K562 (cell line): ENCODE data around the gene MATN1. TPM values are rescaled to one million over a fixed set of nuclear protein-coding genes. Genes with fewer than 3 reads are reported as not detected.

Experiments used
- ATAC-seq: fragments of 200-7000 bp; cut with Tn5 transposase; 3 replicates; pipeline ENCODE4 v1.9.1; 2020; ENCODE audit warnings: moderate library complexity
- BruUV-seq: library from RNA; stranded (reverse); fragments of 400-500 nt; replicated peaks from 2 replicates; lab custom pipeline; 2021; lab: Mats Ljungman, UMichigan
- CTCF ChIA-PET: fragments of 300-600 bp; formaldehyde crosslinking; extraction: SDS; loops from one replicate; lab custom pipeline; 2021; ENCODE audit warnings: low intra/inter-chr PET ratio; lab: Yijun Ruan, JAX
- POLR2A ChIA-PET: fragments of 300-600, 350-650 bp; sonication (Branson Sonifier 250); formaldehyde crosslinking; extraction: SDS; loops from one replicate; lab custom pipeline; 2021; ENCODE audit warnings: antibody characterized with exemption, inconsistent platforms; lab: Yijun Ruan, JAX
- DNase-seq, 4 experiments: peaks; one replicate each; pipeline versions ENCODE4 v3.0.0 to v3.0.0-alpha.2; 2011 to 2018; ENCODE audit warnings: low spot score in 3 of 4, mixed read lengths in 3 of 4; ENCODE audit errors: extremely low read depth in 1 of 4
- FAIRE-seq: peaks from 2 replicates; lab custom pipeline; 2011; peaks lifted over from hg19 to GRCh38; lab: Jason Lieb, UNC
- H2AFZ ChIP-seq: 2 replicates; pipeline ENCODE4 v1.6.0; 2011; ENCODE audit warnings: low read depth, low read length, control low read depth, inconsistent platforms
- H3K27ac ChIP-seq: fragments of 200-600 bp; 3 replicates; pipeline ENCODE4 v1.8.0; 2011; ENCODE audit warnings: low read depth, mild to moderate bottlenecking, control low read depth, inconsistent platforms, low read length, moderate library complexity, mixed read lengths; ENCODE audit errors: extremely low read depth
- H3K27me3 ChIP-seq, 2 experiments: fragments of 300-600 bp in 1 of 2; 2 replicates in 1 of 2; 3 replicates in 1 of 2; pipeline versions ENCODE4 v1.6.0 to v1.8.0; 2011; ENCODE audit warnings: inconsistent platforms in 2 of 2, low read length in 2 of 2, mild to moderate bottlenecking in 1 of 2, mixed read lengths in 1 of 2, moderate library complexity in 1 of 2; ENCODE audit not compliant: control insufficient read depth in 2 of 2, insufficient read depth in 2 of 2
- H3K36me3 ChIP-seq: fragments of 300-600 bp; 3 replicates; pipeline ENCODE4 v1.8.0; 2011; ENCODE audit warnings: mild to moderate bottlenecking, low read length, inconsistent platforms; ENCODE audit not compliant: control insufficient read depth, insufficient read depth
- H3K4me1 ChIP-seq, 2 experiments: fragments of 200-600 bp in 1 of 2; replicated peaks in 1 of 2; 2 replicates in 1 of 2; 3 replicates in 1 of 2; pipeline versions ENCODE4 v1.5.1 to v1.8.0; 2011; ENCODE audit warnings: inconsistent platforms in 2 of 2, low read length in 2 of 2, mild to moderate bottlenecking in 1 of 2, mixed read lengths in 1 of 2, moderate library complexity in 1 of 2; ENCODE audit not compliant: control insufficient read depth in 2 of 2, insufficient read depth in 2 of 2
- H3K4me2 ChIP-seq: 2 replicates; pipeline ENCODE4 v1.6.1; 2011; ENCODE audit warnings: low read length, control low read depth, inconsistent platforms, mixed read lengths; ENCODE audit not compliant: insufficient read depth
- H3K4me3 ChIP-seq: fragments of 200-600 bp; sonication (generic), shearing (Covaris generic); 2 replicates; pipeline ENCODE4 v1.5.1; 2016; ENCODE audit warnings: control low read depth, inconsistent platforms
- H3K79me2 ChIP-seq: fragments of 200-600 bp; 3 replicates; pipeline ENCODE4 v1.8.0; 2011; ENCODE audit warnings: low read length, inconsistent platforms; ENCODE audit not compliant: control insufficient read depth, insufficient read depth
- H3K9ac ChIP-seq, 2 experiments: 2 replicates each; pipeline versions ENCODE4 v1.6.0 to v1.6.1; 2011; ENCODE audit warnings: low read depth in 2 of 2, low read length in 2 of 2, control low read depth in 1 of 2, inconsistent platforms in 1 of 2, mild to moderate bottlenecking in 1 of 2, mixed read lengths in 1 of 2; ENCODE audit not compliant: insufficient read depth in 1 of 2
- H3K9me1 ChIP-seq: one replicate; pipeline ENCODE4 v1.6.0; 2011; ENCODE audit warnings: inconsistent platforms, mild to moderate bottlenecking, low read length, moderate library complexity; ENCODE audit not compliant: control insufficient read depth, insufficient read depth
- H3K9me3 ChIP-seq: replicated peaks from 2 replicates; pipeline ENCODE4 v1.5.1; 2011; ENCODE audit warnings: low read depth, low read length, inconsistent platforms; ENCODE audit not compliant: control insufficient read depth, insufficient read depth
- H4K20me1 ChIP-seq: replicated peaks from 2 replicates; pipeline ENCODE4 v1.6.1; 2011; ENCODE audit warnings: low read length, inconsistent platforms, mixed read lengths; ENCODE audit not compliant: control insufficient read depth, insufficient read depth
- FIP1L1 ChIP-seq: fragments of 200-400 bp; formaldehyde crosslinking; IDR thresholded peaks from 2 replicates; pipeline ENCODE4 v1.6.1; 2018; ENCODE audit warnings: mild to moderate bottlenecking, low read depth, low read length; ENCODE audit not compliant: poor library complexity, severe bottlenecking
- MAFG ChIP-seq: fragments of 450-650 bp; conservative IDR thresholded peaks from 2 replicates; pipeline ENCODE4 v1.6.1; 2016; ENCODE audit warnings: missing genetic modification characterization, missing compliant biosample characterization
- SRSF7 ChIP-seq: fragments of 200-400 bp; formaldehyde crosslinking; optimal IDR thresholded peaks from 2 replicates; pipeline ENCODE3; 2017; ENCODE audit warnings: mild to moderate bottlenecking, low read depth, low read length
- ZFPM2 ChIP-seq: fragments of 250-450 bp; sonication (Bioruptor Pico); IDR thresholded peaks from 2 replicates; pipeline ENCODE4 v1.5.1; 2022; ENCODE audit warnings: mild to moderate bottlenecking
- ZNF699 ChIP-seq: fragments of 250-450 bp; sonication (Bioruptor Pico); IDR thresholded peaks from 2 replicates; pipeline ENCODE4 v1.8.0; 2021; ENCODE audit warnings: mild to moderate bottlenecking, moderate library complexity; ENCODE audit not compliant: insufficient replicate concordance
- whole genome bisulfite sequencing: fragments of 100-300 bp; shearing (Covaris generic); methylation state at CpG from one replicate; pipeline ENCODE4 v1.1.6; 2016; ENCODE audit warnings: low coverage, mixed read lengths; ENCODE audit not compliant: insufficient coverage; ENCODE audit errors: missing lambda C conversion rate; 5-methylcytosine and 5-hydroxymethylcytosine counted together
- in situ Hi-C: fragments of 300-500 bp; cut with MboI; formaldehyde crosslinking; loops from 4 replicates; pipeline ENCODE4 v1.15.0; 2018; ENCODE audit warnings: inconsistent platforms, mixed read lengths
- intact Hi-C: fragments of 100-400 bp; cut with micrococcal nuclease; formaldehyde crosslinking; loops from 2 replicates; pipeline ENCODE4 v1.14.2; 2022
- polyA plus RNA-seq, 8 experiments: library from polyadenylated mRNA; depleted of rRNA in 4 of 8; stranded (reverse) in 5 of 8; unstranded in 3 of 8; fragments of >200 nt; fragmentation: Nextera tagmentation in 2 of 8; fragmentation: Illumina TruSeq in 1 of 8; extraction: Ambion mirVana in 2 of 8; extraction: Trizol in 1 of 8; gene quantifications; 2 replicates each; pipeline versions ENCODE4 v1.2.1 to v1.2.3, GENCODE V29; 2011 to 2014; ENCODE audit warnings: inconsistent platforms in 1 of 8, missing spikeins in 1 of 8
- total RNA-seq, 7 experiments: library from RNA; depleted of rRNA in 6 of 7; stranded (reverse); fragments of >200 nt in 6 of 7; fragmentation: Illumina TruSeq in 2 of 7; extraction: Trizol in 2 of 7; gene quantifications; 2 replicates each; pipeline versions ENCODE4 v1.2.1 to v1.2.3, GENCODE V29; 2011 to 2021; ENCODE audit warnings: low replicate concordance in 1 of 7
- TF ChIP-seq, protein P1 (sequence below): fragments of 200-800 bp; sonication (Bioruptor generic); IDR thresholded peaks from 2 replicates; pipeline ENCODE4 v1.6.1; 2016; ENCODE audit warnings: missing genetic modification characterization, missing compliant biosample characterization

MATN1 gene
- total and polyA plus RNA-seq, 9 of the 15 experiments (the other 6 are each of a cell fraction or from before 2014, with no cell fraction given): 0.10 to 2.3 (median 1.2) TPM

DNA sequence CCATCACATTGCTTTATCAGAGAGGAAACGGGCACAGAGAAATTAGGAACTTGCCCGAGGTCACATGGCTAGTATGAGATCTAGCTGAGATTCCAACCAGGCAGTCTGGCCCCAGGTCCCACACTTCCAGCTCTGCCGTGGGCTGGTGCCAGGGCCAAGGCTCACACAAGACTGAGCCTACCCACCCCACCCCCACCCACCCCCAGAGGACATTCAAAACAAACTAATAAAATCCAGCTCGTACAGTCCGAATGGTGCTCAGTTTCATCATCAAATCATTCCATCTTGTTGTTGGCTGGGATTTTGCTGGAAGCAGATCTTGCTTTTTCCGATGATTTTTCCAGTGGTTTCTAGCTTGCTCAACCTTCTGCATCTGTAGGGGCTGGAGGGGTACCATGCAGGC, 27.9 kb downstream of the MATN1 start:
- Histone ChIP-seq H3K79me2 (no peaks in the 10 kb centered on the region), H2AFZ (no peak overlapping the region), H3K9me1 (no peaks in the 10 kb centered on the region), H4K20me1 (0 out of 2 replicates have a peak, but pooled peaks cover 14% of the 10 kb centered on the region), H3K4me2 (no peak overlapping the region), H3K9me3 (no peaks in the 10 kb centered on the region), H3K27me3 (peaks cover 16 to 28% of the 10 kb centered on the region in 2 experiments; a peak in 2 of 5 replicates), H3K27ac (no peak overlapping the region), H3K9ac (no peak overlapping the region), H3K4me1 (peaks cover 0 to 3% of the 10 kb centered on the region in 2 experiments; a peak in 2 of 5 replicates), H3K36me3 (no peaks in the 10 kb centered on the region), H3K4me3 (no peak overlapping the region)
- FAIRE-seq (no peak), ATAC-seq (no peak), DNase-seq (no peak)
- CTCF ChIA-PET: no interaction called here
- no peak for TF ChIP-seq FIP1L1
- TF ChIP-seq ZNF699 (CRISPR knock-in tag): no peak
- no peak for TF ChIP-seq ZFPM2
- POLR2A ChIA-PET: interaction anchor here (0.6 to 1.0 kb wide), 2 partner anchors 9 to 17 kb away, joined by 3 read pairs; no protein-coding TSS in a partner anchor
- intact Hi-C loops: no loop called here
- in situ Hi-C loops: no loop called here
- WGBS: 0% methylated on average over 6 of the region's 6 CpGs
- no TSS peak for BruUV-seq

- POLR2A ChIA-PET: interaction anchor here (0.6 kb wide), 1 partner anchor 18 kb away, joined by 3 read pairs; no protein-coding TSS in a partner anchor
- peaks cover 16 to 32% of the 10 kb centered on the region in 2 experiments; a peak in 2 of 5 replicates for H3K27me3 ChIP-seq
- no peak overlapping the region for H3K4me3 ChIP-seq
- no TSS peak for BruUV-seq
- no peaks in the 10 kb centered on the region for H3K79me2 ChIP-seq
- H3K9me3 ChIP-seq: no peaks in the 10 kb centered on the region
- intact Hi-C loops: no loop called here
- H3K4me1 ChIP-seq: peaks cover 0 to 3% of the 10 kb centered on the region in 2 experiments; a peak in 1 of 5 replicates
- in situ Hi-C loops: no loop called here
- no peak for ATAC-seq
- H3K36me3 ChIP-seq: no peaks in the 10 kb centered on the region
- CTCF ChIA-PET: no interaction called here
- 0% methylated on average over 8 of the region's 8 CpGs for WGBS
- no peak overlapping the region for H3K27ac ChIP-seq
- no peaks in the 10 kb centered on the region for H3K9me1 ChIP-seq
- H3K4me2 ChIP-seq: no peak overlapping the region
- H3K9ac ChIP-seq: no peak overlapping the region
- no peak for FAIRE-seq
- H2AFZ ChIP-seq: no peak overlapping the region
- no peak for DNase-seq
- H4K20me1 ChIP-seq: 0 out of 2 replicates have a peak, but pooled peaks cover 10% of the 10 kb centered on the region
- TF ChIP-seq, protein P1, sequence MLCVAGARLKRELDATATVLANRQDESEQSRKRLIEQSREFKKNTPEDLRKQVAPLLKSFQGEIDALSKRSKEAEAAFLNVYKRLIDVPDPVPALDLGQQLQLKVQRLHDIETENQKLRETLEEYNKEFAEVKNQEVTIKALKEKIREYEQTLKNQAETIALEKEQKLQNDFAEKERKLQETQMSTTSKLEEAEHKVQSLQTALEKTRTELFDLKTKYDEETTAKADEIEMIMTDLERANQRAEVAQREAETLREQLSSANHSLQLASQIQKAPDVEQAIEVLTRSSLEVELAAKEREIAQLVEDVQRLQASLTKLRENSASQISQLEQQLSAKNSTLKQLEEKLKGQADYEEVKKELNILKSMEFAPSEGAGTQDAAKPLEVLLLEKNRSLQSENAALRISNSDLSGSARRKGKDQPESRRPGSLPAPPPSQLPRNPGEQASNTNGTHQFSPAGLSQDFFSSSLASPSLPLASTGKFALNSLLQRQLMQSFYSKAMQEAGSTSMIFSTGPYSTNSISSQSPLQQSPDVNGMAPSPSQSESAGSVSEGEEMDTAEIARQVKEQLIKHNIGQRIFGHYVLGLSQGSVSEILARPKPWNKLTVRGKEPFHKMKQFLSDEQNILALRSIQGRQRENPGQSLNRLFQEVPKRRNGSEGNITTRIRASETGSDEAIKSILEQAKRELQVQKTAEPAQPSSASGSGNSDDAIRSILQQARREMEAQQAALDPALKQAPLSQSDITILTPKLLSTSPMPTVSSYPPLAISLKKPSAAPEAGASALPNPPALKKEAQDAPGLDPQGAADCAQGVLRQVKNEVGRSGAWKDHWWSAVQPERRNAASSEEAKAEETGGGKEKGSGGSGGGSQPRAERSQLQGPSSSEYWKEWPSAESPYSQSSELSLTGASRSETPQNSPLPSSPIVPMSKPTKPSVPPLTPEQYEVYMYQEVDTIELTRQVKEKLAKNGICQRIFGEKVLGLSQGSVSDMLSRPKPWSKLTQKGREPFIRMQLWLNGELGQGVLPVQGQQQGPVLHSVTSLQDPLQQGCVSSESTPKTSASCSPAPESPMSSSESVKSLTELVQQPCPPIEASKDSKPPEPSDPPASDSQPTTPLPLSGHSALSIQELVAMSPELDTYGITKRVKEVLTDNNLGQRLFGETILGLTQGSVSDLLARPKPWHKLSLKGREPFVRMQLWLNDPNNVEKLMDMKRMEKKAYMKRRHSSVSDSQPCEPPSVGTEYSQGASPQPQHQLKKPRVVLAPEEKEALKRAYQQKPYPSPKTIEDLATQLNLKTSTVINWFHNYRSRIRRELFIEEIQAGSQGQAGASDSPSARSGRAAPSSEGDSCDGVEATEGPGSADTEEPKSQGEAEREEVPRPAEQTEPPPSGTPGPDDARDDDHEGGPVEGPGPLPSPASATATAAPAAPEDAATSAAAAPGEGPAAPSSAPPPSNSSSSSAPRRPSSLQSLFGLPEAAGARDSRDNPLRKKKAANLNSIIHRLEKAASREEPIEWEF (CRISPR knock-in tag): no peak
- TF ChIP-seq MAFG (tag) (no peak), SRSF7 (no peak)
Measured at GRCh38 chr1:30694280-30695175, 28.9 kb downstream of the MATN1 start.
